Peyer's patch (tissue), 4 donors: ENCODE measurements around the gene LGALS12. TPM values are rescaled to one million over a fixed set of nuclear protein-coding genes. Genes with fewer than 3 reads are reported as not detected.
"Not testable (repeated sequence)": the region's sequence is repeated elsewhere in the genome, so short reads cannot be mapped to it uniquely, and the experiment has no call there.

Experiments
- DNase-seq, 3 donors: peaks; one replicate each; pipeline ENCODE4 v3.0.0-alpha.2; 2017 to 2019
- H3K27ac ChIP-seq, 4 donors: fragments of 200-600 bp; sonication (generic); one replicate each; pipeline ENCODE4 v1.5.1; 2016 to 2019
- H3K27me3 ChIP-seq, 2 donors: fragments of 200-600 bp; sonication (generic); one replicate each; pipeline ENCODE4 v1.5.1; 2019
- H3K36me3 ChIP-seq, 3 donors: fragments of 200-600 bp; sonication (generic); one replicate each; pipeline ENCODE4 v1.5.1; 2016 to 2019
- H3K4me1 ChIP-seq, 4 donors: fragments of 200-600 bp; sonication (generic); one replicate each; pipeline ENCODE4 v1.5.1; 2016 to 2019
- H3K4me3 ChIP-seq, 4 donors: fragments of 200-600 bp; sonication (generic); 1 replicate in 3 of 4; 2 replicates in 1 of 4; pipeline ENCODE4 v1.5.1; 2016 to 2019; ENCODE audit warnings: mild to moderate bottlenecking in 1 of 4
- H3K9me3 ChIP-seq, 4 donors: fragments of 200-600 bp; sonication (generic); one replicate each; pipeline ENCODE4 v1.5.1; 2016 to 2019; ENCODE audit warnings: mild to moderate bottlenecking in 1 of 4
- CTCF ChIP-seq, 6 experiments: fragments of 450-650 bp in 4 of 6; fragments of 200-600 bp in 2 of 6; sonication (generic) in 1 of 6; IDR thresholded peaks; one replicate each; pipeline ENCODE4 v1.5.1; 2017 to 2019; ENCODE audit warnings: antibody characterized with exemption in 6 of 6, mild to moderate bottlenecking in 3 of 6, moderate library complexity in 1 of 6
- POLR2A ChIP-seq, 2 donors: fragments of 450-650 bp; IDR thresholded peaks; one replicate each; pipeline ENCODE4 v1.5.1; 2017; ENCODE audit warnings: antibody characterized with exemption in 2 of 2, mild to moderate bottlenecking in 2 of 2, moderate library complexity in 2 of 2
- total RNA-seq, 4 donors: library from RNA; depleted of rRNA; stranded (reverse); fragments of >200 nt; gene quantifications; one replicate each; pipeline ENCODE4 v1.1.0, GENCODE V29; 2016

LGALS12 gene
- total RNA-seq, 4 donors from 2014 or later = 0.53 TPM; not detected in 3

- Histone ChIP-seq H3K27ac (no peak overlapping the region), H3K4me1 (peaks cover 0 to 4% (median 2%) of the 10 kb centered on the region in 4 donors), H3K4me3 (no peak overlapping the region), H3K36me3 (peaks cover 0 to 30% (median 0%) of the 10 kb centered on the region in 3 donors), H3K9me3 (no peaks in the 10 kb centered on the region), H3K27me3 (no peaks in the 10 kb centered on the region)
- peak in 1 of 3 donors; percentile 17 for DNase-seq
- no peak for TF ChIP-seq CTCF (IDR thresholded peaks at IDR 0.05)
- no peak for TF ChIP-seq POLR2A (IDR thresholded peaks at IDR 0.05)
Measured at GRCh38 chr11:63543711-63544110, 37.8 kb downstream of the LGALS12 start.

- no peak for TF ChIP-seq CTCF (IDR thresholded peaks at IDR 0.05)
- TF ChIP-seq POLR2A (IDR thresholded peaks at IDR 0.05) = no peak
- no peak overlapping the region for H3K27ac ChIP-seq
- no peaks in the 10 kb centered on the region for H3K9me3 ChIP-seq
- no peaks in the 10 kb centered on the region for H3K27me3 ChIP-seq
- no peak overlapping the region for H3K4me3 ChIP-seq
- peaks cover 0 to 4% (median 0%) of the 10 kb centered on the region in 4 donors for H3K4me1 ChIP-seq
- peaks cover 0 to 27% (median 0%) of the 10 kb centered on the region in 3 donors for H3K36me3 ChIP-seq
- DNase-seq = no peak
Measured at GRCh38 chr11:63547061-63547460, 41.2 kb downstream of the LGALS12 start.

GRCh38 chr11:63548178-63548577 is 42.3 kb downstream of the LGALS12 start:
- TF ChIP-seq POLR2A (IDR thresholded peaks at IDR 0.05) (no peak), CTCF (IDR thresholded peaks at IDR 0.05) (no peak)
- Histone ChIP-seq H3K4me1 (peaks cover 0 to 4% (median under 1%) of the 10 kb centered on the region in 4 donors), H3K4me3 (no peak overlapping the region), H3K36me3 (peaks cover 0 to 27% (median 0%) of the 10 kb centered on the region in 3 donors), H3K9me3 (no peaks in the 10 kb centered on the region), H3K27ac (no peak overlapping the region), H3K27me3 (no peaks in the 10 kb centered on the region)
- no peak for DNase-seq

GRCh38 chr11:63549411-63549810 is 43.5 kb downstream of the LGALS12 start:
- TF ChIP-seq CTCF (IDR thresholded peaks at IDR 0.05) (no peak), POLR2A (IDR thresholded peaks at IDR 0.05) (no peak)
- Histone ChIP-seq H3K27me3 (no peaks in the 10 kb centered on the region), H3K36me3 (peaks cover 0 to 26% (median 0%) of the 10 kb centered on the region in 3 donors), H3K9me3 (no peaks in the 10 kb centered on the region), H3K4me3 (no peak overlapping the region), H3K27ac (no peak overlapping the region), H3K4me1 (peaks cover 0 to 5% (median 2%) of the 10 kb centered on the region in 4 donors)
- no peak for DNase-seq

GRCh38 chr11:63550156-63550700 is 44.3 kb downstream of the LGALS12 start:
- not testable (repeated sequence) for H3K4me1 ChIP-seq, H3K4me3 ChIP-seq, H3K27ac ChIP-seq, DNase-seq, H3K9me3 ChIP-seq, H3K27me3 ChIP-seq
- H3K36me3 ChIP-seq = peaks cover 0 to 18% (median 0%) of the 10 kb centered on the region in 3 donors

GRCh38 chr11:63551091-63551888 is 45.4 kb downstream of the LGALS12 start:
- Histone ChIP-seq H3K4me1 (peaks cover 0 to 5% (median 2%) of the 10 kb centered on the region in 4 donors), H3K27ac (peak overlapping the region in 3 of 4 donors; percentile 43 to 62 (median 57)), H3K27me3 (no peaks in the 10 kb centered on the region), H3K9me3 (no peaks in the 10 kb centered on the region), H3K36me3 (peaks cover 0 to 7% (median 0%) of the 10 kb centered on the region in 3 donors), H3K4me3 (peak overlapping the region in 3 of 4 donors; percentile 9 to 33 (median 15))
- DNase-seq = peak in 1 of 3 donors; percentile 60
- no peak for TF ChIP-seq CTCF (IDR thresholded peaks at IDR 0.05)
